Measurements from ENCODE around the gene ACAD9. TPM values are rescaled to one million over a fixed set of nuclear protein-coding genes. Genes with fewer than 3 reads are reported as not detected.

ACAD9 gene
- total RNA-seq, 1 donor from 2014 or later = 64.3 TPM

DNA sequence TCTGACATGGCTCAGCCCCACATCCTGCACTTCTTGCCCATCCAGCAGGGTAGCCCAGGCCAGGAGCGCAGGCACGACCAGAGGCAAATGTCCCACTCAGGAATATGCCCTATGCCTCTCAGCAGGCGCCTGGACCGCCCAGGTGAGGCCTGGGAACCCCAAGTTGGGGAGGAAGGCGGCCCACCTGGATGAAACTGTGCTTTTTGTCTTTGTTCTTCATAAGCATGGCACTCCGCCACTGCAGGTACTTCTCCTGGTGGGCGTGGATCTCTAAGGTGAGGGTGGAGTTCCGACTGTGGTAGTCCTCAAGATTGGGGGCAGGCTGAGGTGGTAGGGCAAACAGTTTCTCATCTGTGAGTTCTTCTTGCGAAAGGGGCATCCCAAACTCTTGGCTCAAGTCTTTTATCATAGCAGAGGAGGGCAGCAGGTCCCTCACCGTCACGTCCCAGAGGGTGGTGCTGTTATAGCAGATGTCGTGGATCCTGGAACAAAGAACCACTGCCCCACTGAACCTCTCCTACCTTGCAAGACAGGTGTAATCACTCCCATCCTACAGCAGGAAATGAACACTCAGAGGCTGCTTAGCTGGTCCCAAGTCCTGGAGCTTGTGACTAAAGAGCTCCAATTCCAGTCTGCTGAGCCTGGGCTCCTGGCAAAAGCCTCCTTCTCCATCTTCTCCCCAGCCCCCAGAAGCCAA, 53.2 kb downstream of the ACAD9 start:
- intact Hi-C loops (cut with micrococcal nuclease) = no loop called here

DNA sequence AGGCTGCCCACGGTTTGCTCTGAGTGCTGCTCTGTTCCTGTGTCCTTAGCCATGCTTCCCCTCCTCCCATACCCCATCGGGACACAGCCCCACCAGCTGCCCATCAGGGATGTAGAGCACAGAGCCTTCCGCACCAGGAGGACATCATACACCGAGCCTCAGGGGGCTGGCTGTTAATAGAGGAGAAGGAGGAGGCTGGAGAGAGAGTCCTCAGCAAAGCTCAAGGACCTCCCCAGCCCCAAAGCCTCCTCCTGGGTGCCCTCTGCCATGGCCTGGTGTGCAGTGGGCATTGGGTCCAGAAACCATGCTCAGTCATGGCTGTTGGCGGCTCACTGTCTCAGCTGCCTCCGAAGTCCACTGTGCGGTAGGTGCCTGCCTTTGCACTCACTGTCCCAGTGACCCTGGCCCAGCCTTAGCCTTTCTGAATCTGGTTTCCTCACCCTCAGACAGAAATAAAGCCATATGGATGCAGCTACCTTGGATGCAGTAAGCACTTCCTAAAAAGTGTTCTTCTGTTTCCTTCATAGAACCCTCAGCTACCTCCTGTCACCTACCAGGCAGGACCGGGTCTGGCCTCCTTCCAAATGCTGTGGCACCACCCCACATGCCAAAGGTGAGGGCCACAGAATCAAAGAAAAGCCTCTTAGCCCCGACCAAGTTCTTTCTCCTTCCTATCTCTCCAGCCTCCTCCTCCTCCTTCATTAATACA, 53.9 kb downstream of the ACAD9 start:
- intact Hi-C loops (cut with micrococcal nuclease) = no loop called here

DNA sequence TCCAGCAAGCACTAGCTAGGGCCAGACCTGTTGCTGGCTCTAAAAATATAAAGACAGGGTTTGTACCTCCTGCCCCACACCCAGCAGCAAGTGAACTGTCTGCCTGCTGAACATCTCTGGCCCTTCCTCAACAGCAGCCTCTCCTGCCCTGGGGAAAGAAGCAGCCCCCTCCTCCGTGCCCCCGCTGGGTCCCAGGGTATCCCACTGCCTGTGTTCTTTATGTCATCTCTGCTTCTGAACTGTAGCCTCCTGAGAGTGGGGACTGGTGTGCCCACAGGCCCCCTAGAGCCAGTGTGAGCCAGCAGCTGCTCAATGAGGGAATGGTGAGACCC, 54.5 kb downstream of the ACAD9 start:
- intact Hi-C loops (cut with micrococcal nuclease) = no loop called here

DNA sequence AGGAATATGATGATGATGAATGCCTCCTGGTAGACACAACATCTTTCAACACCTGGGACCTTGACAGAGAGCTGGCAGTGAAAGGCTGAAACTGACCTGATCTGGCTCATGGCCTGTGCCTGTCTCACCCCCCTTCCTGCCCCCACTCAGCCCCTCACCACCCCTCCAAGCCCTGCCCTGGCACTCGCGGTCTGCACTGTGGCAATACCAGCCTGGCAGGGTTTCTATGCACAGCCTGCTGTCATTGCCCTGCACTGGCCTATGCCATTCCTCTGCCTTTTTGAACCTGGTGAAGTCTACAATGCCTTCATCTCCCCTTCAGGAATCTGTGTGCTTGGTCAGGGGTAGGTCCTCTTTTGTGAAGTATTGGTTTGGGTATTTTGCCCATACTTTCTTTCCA, 56.5 kb downstream of the ACAD9 start:
- intact Hi-C loops (cut with micrococcal nuclease) = no loop called here

DNA sequence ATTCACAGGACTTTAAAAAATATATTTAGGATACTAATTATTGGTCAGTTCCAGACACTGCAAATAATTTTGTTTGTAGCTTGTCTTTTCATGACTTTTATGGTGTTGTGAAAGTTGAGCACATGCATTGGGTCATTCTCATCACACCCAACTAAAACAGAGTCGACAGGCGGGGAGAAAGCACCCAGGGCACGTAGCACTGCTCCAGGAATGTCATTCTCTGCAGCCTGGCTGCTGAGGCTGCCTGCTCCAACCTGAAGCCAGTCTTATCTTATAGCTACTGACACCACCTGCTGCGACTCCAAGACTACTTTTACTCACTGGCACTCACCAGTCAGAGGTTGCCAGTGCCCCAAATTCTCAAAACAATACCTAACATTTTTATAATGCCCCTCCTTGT, 56.9 kb downstream of the ACAD9 start:
- intact Hi-C loops (cut with micrococcal nuclease) = no loop called here

DNA sequence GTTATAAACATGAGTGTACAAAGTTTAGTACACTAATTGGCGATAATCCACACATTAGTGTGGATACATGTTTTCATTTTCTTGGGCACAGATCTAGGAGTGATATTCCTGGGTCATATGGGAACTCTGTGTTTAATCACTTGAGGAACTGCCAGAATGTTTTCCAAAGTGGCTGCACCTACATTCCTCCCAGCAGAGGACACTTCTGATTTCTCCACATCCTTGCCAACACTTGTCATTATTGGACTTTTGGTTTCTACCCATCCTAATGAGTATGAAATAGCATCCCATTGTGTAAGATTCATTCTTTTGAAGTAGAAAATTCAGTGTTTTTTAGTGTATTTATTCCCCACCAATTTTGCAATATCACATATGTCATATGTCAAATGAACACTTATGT, 60.8 kb downstream of the ACAD9 start:
- intact Hi-C loops (cut with micrococcal nuclease) = no loop called here

DNA sequence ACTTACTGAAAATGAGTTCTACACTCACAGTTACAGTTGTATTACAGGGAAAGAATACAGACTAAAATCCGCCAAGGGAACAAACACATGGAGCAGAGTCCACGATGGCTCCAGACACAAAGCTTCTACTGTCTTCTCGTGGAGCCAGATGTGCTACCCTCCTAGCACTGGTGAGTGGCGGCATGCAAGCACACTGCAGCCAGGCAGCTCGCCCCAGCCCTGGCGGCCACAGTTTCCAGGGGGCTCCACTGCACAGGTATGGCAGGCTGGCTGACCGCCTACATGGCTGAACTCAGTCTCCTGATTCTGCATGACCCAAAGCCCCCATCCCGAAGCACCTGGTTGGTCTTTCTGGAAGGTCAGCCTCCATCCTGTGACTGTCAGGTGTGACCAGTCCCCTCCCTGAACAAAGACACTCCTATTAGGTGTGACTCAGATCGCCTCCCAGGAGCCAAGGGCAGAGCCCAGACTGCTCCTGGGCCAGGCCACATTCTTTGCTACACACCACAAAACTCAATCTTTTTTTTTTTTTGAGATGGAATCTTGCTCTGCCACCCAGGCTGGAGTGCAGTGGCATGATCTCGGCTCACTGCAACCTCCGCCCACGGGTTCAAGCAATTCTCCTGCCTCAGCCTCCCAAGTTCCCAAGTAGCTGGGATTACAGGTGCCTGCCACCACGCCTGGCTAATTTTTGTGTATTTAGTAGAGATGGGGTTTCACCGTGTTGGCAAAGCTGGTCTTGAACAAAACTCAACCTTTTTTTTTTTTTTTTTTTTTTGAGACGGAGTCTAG, 62.9 kb downstream of the ACAD9 start:
- intact Hi-C loops (cut with micrococcal nuclease) = no loop called here

DNA sequence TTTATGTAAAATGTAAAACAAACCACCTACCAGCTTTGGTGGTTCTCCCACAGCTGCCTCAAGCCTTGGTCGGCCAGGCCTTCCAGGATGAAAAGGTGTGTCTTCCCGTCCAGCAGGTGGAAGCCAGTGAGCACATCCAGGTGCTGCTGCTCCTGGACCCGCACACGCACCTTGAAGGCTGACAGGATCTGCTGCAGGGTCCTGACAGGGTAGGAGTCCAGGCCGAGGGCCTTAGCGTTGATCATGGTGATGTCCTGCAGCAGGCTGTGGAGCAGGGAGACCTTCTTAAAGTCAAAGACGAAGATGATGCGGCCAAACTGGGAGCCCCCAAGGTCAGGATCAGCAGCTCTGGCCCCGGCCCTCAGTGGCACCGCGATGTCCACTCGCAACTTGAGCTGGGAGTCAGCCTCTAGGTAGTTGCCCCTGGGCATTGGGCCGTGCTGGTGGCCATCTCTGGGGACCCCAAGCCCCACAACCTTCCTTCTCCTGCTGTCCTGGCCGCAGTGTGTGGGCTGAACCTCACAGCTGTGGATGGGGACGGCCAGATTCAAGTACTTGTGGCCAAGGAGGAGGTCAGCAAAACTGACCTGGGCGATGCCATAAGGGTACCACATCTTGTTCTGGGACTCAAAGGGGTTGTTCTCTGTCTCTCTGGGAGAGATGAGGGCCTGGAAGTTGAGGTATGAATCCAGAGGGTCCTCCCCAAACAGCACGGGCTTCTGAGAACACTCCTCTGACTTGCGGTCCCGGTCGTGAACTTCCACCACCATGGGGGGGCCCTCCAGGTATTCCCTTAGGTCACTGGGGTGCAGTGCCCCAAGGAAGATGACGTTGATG, 65.8 kb downstream of the ACAD9 start:
- intact Hi-C loops (cut with micrococcal nuclease) = no loop called here

DNA sequence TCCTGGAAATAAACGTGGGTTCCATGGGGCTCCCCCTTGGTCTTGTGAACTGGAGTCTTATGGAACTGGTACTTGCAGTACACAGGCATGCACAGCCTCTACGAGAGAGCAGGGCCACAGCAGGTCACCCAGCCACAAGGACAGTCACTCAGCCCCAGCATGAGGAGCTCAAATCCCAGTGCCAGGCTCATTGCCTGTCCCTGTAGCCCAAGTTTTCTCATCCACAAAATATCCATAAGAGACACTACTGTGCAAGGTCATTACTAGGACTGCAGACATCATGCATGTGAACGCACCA, 66.4 kb downstream of the ACAD9 start:
- intact Hi-C loops (cut with micrococcal nuclease) = no loop called here

DNA sequence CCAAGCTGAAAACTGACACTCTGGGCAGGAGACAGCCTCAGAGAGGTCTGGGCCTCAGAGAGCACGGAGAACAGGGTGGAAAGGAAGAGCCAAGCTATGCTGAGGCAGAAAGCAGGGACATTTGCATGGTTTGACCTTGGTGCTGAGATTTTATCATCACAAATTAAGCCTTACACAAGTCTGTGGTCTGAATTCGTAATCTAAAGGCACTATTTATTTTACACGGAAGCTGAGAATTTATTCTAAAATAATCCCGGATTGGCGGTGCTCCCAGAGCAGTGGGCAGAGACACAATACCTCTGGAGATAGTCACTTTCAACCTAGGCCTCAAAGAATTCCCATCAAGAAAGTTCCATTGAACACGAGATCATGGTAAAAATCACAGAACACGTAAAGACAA, 67.0 kb downstream of the ACAD9 start:
- intact Hi-C loops (cut with micrococcal nuclease) = no loop called here

DNA sequence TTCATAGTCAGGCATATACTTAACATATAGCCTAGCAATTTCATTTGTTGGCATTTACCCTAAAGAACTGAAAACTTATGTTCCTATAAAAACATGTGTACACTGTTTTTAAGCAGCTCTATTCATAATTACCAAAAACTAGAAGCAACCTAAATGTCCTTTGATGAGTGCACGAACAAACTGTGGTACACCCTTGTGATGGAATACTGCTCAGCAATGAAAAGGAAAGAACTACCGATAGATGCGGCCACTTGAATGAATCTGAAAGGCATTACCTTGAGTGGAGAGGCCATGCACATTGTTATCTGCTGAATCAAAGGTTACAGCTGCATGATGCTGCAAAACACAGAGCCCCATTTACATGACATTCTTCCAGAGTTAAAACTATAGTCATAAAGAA, 69.7 kb downstream of the ACAD9 start:
- intact Hi-C loops (cut with micrococcal nuclease) = no loop called here

DNA sequence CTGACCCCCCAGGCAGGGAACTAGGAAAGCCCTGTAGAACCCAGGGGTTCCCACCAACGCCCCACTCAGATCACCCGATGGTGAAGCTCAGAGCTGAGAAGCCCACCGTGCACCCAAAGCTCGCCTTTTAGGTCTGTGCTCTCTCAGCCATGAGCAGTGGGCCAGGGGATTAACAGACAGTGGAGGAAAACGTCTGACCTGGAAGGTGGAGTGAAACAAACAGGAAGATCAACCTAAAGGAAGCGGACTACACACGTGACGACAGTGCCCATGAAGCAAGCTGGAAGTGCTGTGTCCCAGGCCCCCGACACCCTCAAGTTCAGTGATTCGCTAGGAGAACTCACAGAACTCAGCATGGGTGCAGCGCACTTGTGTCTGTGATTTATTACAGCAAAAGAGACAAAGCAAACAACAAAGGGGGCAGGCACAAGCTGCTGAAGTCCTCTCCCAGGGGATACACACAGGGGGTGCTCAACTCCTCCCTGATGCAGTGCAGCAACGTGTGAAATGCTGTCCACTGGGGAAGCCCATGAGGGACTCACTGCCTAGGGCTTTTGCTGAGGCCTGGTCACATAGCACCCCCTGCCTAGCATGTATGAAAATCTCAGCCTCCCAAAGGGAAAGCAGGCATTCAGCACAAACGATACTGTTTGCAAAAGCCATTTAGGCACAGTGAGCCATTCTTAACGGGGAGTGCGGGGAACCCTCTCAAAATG, 71.0 kb downstream of the ACAD9 start:
- intact Hi-C loops (cut with micrococcal nuclease) = no loop called here

DNA sequence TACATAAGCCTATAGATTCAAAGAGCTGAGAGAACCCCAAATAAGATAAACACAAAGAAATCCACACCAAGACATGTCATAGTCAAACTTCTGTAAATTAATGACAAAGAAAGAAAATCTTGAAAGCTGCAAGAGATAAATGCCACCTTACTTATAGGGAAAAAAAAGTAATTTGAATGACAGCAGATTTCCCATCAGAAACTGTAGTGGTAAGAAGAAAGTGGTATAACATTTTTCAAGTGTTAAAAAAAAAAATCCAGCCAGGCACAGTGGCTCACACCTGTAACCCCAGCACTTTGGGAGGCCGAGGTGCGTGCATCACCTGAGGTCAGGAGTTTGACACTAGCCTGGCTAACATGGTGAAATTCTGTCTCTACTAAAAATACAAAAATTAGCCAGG, 77.0 kb downstream of the ACAD9 start:
- intact Hi-C loops (cut with micrococcal nuclease) = no loop called here

Other genes with a start within 250 kb of the ACAD9 start
- gene RPN1, start 228.8 kb upstream of the ACAD9 start, total RNA-seq = 214 and 216 TPM in 2 replicates
- 240 and 244 TPM in 2 replicates for gene RAB7A, start 153.4 kb upstream of the ACAD9 start, total RNA-seq
- gene CFAP92, start 114.5 kb downstream of the ACAD9 start, total RNA-seq = not detected in 2 replicates
- gene EFCC1, start 121.7 kb downstream of the ACAD9 start, total RNA-seq = 0.07 TPM in 1 of 2 replicates, not detected in the other
- gene GP9, start 181.2 kb downstream of the ACAD9 start, total RNA-seq = not detected in 2 replicates
- gene RAB43, start 242.2 kb downstream of the ACAD9 start, total RNA-seq = 39.8 and 49.0 TPM in 2 replicates